HG02840 (cell line): ENCODE data around the gene RHBDL1.
A peak's percentile ranks its signal among the peaks of the same experiment; 100 is the strongest.

Experiments used
- ATAC-seq: cut with Tn5 transposase; IDR thresholded peaks from one replicate; pipeline ENCODE4 v1.9.1; 2021; ENCODE audit warnings: mild to moderate bottlenecking, moderate library complexity, moderate number of reproducible peaks; ENCODE audit not compliant: unreplicated experiment, low FRiP score

Gene RHBDL1

DNA sequence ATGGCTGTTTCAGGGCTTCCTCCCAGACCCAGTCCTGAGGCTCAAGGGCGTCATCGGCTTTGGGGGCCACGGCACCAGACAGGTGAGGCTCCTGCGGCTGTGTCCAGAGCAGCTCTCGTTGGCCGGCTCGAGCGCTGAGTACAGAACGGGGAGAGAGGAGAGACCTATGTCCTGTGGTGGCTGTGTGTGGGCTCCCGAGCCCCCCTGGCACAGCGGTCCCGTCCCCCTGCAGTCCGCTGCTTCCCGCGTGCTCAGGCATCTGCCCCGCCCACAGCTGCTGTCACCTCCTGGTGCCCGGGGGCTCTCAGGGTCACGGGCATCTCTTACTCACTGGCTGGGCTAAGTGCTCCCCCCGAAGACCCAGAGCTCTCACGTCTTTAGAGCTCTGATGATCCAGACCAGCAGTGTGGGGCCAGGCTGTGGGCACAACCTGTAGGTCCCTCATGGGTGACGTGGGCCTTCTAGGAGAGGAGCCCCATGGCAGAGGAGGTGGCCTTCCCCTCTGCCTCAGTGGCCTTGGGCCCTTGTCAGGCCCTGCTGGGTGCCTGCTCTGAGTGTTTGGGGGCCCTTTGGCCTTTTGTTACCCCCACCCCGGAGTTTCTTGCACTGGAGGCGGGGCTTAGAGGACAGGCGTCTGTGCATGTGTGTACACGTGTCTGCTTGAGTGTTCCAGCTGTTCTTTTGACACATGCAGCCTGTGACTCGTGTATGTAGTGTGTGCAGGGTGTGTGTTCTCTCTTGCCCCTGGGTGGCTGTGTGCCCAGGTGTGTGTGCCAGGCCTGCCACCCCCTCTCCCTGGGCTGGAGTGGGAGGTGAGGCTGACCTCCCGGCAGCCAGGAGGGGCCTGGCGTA is 22.8 kb upstream of the RHBDL1 start:
- no peak for ATAC-seq

GRCh38 chr16:654034-654433 is 21.4 kb upstream of the RHBDL1 start:
- no peak for ATAC-seq

DNA sequence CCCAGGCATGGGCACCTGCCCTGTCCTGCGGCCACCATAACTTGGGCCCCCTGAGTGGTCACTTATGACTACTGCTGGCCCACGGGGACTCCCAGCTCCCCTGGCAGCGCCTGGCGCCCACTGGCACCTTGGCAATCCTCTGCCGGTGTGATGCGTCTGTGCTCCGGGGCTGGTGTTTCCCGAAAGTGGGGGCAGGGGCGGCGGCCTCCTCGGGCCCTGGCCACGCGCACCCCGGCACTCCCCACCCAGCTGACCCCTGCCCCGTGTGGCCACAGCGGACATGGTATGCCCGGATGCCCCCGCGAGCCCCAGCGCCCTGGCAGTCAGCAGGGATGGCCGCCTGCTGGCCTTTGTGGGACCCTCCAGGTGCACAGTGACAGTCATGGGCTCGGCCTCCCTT is 18.0 kb upstream of the RHBDL1 start:
- ATAC-seq, result no peak

DNA sequence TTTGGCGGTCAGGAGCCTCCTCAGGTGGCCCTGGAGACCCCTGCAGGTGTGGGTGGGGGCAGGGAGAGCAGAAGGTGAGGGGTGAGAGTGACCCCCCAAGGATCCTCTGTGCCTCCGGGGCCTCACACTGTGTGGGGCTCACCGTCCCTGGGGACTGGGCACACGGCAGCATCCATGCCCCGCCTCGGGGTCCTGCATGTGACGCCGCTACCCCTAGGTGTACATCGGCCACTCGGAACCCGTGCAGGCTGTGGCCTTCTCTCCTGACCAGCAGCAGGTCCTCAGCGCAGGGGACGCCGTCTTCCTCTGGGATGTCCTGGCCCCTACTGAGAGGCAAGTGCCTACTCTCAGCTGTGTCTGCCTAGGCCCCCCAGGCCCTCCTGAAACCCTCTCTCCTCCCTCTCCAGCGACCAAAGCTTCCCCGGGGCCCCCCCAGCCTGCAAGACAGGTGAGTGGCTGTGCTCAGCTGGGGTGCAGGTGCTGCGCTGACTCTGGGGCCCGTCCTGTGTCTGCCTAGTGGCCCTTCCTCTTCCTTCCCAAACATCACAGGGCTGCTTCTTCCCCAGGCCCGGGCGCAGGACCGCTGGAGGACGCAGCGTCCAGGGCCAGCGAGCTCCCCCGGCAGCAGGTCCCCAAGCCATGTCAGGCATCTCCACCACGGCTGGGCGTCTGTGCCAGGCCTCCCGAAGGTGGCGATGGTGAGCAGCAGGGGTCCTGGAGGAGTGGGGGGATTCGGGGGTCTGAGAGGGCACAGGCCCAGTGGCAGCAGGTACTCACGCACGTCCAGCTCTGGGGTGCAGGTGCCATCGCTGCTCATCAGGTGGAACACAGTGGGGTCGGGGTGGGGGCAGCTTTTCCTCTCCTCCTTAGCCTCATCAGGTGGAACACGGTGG is 16.5 kb upstream of the RHBDL1 start:
- ATAC-seq, result no peak

DNA sequence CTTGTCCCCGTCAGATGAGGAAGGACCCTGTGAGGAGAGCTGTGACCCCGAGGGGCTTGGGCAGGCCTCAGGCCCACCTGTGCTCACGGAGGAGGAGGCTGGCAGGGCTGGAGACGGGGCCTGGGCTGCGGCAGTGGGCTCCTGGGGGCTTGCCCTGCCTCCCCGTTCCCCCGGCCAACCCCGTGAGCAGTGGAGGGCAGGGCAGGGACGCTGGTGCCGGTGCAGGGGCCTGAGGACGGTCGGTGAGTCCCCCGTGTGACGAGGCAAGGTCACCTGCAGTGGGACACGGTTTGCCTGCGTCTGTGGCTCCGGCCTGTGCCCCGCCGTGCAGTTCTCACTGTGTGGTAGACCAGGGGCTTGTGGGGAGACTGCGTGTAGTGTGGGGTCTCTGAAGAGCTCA is 15.9 kb upstream of the RHBDL1 start:
- ATAC-seq, result no peak

DNA sequence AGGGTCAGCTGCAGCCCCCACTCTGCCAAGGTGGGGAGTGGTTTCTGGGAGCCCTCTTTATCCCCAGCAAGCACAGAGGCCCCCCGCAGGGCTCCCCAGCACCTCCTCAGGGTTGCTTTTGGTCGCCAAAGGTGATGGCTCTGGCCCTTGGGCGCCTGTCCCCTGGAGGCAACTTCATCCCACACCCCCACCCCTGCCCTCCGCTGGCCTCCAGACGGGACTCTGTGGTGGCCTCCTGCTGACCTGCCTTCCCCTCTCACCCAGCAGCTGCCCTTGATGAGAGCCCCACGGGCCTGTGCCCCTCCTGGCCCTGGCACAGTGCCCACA is 15.4 kb upstream of the RHBDL1 start:
- ATAC-seq, result no peak

GRCh38 chr16:660459-661183 is 14.8 kb upstream of the RHBDL1 start:
- no peak for ATAC-seq

DNA sequence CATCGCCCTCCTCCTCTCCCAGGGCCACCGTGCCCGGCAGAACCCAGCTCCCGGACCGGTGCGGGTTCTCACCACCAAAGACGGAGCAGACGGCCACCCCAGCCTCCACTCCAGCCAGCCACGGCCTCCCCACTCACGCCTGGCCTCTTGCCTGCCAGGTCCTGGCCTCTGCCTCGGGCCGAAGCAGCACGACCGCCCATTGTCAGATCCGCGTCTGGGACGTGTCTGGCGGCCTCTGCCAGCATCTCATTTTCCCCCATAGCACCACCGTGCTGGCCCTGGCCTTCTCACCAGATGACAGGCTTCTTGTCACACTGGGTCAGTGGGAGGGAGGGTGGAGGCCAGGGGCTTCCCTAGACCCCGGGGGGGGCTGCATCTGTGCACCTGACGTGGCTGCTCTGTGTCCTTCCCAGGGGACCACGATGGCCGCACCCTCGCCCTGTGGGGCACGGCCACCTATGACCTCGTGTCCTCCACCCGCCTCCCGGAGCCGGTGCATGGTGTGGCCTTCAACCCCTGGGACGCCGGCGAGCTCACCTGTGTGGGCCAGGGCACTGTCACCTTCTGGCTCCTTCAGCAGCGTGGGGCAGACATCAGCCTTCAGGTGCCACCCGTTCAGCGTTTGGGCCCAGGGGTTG is 14.2 kb upstream of the RHBDL1 start:
- ATAC-seq, result no peak

DNA sequence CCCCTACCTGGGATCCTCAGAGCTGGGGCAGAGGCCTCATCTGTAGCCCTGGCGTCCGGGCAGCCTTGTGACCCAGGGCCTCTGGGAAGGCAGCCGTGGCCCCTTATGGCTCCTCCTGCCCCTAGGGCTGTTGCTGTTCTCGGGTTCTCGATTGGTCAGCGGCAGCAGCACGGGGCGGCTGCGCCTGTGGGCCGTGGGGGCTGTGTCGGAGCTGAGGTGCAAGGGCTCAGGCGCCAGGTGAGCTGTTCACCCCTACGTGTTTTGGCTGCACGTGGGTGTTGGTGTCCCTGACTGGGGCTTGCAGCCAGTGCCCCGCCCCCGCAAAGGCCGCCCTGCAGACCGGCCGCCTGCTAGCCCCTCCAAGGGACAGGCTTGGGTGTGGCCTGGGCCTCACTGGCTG is 13.4 kb upstream of the RHBDL1 start:
- no peak for ATAC-seq

GRCh38 chr16:662597-662996 is 12.9 kb upstream of the RHBDL1 start:
- ATAC-seq, result no peak

DNA sequence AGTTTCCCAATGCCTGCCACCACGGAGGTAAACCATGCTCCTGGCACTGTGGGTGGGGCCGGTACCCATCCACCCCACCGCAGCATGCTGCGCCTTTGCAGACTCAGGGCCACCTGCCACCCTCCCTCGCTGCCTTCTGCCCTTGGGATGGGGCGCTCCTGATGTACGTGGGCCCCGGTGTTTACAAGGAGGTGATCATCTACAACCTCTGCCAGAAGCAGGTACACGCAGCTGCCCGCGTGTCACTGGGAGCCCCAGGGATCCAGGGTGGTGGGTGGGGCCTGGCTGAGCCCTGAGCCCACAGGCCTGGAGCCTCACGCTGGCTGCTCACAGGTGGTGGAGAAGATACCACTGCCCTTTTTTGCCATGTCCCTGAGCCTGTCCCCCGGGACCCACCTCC is 8.9 kb upstream of the RHBDL1 start:
- no peak for ATAC-seq

DNA sequence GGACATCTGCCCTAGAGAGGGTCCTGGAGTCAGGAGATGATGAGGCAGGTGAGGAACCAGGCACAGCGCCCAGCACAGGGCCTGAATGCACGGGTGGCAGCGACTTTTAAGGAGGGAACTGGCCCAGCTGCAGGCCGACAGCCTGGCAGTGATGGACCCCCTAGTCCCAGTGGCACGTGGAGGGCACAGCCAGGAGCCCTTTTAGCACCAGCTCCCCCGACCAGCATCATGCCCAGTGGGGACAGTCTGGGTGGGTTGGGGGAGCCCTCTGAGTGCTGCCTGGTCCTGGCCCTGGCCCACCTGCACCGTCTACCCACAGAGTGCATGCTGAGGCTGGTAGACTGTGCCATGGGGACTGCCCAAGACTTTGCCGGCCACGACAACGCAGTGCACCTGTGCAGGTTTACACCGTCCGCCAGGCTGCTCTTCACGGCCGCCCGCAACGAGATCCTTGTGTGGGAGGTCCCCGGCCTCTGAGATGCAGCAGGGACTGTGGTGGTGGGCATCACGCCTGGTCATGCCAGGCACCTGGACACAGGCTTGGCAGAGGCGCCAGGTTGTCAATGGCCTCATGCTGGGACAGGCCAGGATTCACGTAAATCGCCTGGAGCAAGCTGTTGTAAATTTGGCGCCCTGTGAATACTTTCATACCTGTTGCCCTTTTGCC is 8.2 kb upstream of the RHBDL1 start:
- ATAC-seq, result no peak

- ATAC-seq, result peak; percentile 72
Measured at GRCh38 chr16:667780-668518, 7.5 kb upstream of the RHBDL1 start, which contains the start of gene RHOT2. TSS of gene RHOT2 (plus strand) at chr16:668132. CDS start at chr16:668200, 68 bp downstream.

DNA sequence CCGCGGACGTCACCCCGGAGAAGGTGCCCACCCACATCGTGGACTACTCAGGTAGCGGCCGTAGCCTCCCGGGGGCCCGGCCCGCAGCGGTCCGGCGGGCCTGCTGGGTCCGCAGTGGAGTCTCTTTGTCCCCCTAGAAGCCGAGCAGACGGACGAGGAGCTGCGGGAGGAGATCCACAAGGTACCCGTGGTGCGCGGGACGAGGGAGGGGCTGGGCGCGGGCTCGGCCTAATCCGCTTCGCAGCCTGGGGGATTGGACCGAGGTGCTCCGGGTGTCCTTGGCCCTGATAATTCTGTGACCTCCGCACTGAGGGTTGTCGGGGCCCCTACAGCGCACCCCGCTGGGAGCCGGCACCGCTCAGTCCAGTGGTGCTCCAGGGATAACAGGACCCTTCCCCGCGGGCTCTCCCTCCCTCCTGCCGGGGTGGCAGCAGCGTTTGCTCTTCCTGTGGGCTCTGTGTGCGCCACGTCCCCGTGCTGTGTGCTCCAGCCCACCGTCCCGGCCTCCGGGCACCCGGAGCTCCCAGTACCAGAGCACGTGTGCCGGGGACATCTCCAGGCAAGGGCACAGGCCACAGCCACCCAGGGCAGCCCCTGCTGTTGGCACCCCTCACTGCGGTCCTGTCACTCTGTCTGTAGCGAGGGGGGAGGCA is 6.8 kb upstream of the RHBDL1 start:
- peak; percentile 15 for ATAC-seq

DNA sequence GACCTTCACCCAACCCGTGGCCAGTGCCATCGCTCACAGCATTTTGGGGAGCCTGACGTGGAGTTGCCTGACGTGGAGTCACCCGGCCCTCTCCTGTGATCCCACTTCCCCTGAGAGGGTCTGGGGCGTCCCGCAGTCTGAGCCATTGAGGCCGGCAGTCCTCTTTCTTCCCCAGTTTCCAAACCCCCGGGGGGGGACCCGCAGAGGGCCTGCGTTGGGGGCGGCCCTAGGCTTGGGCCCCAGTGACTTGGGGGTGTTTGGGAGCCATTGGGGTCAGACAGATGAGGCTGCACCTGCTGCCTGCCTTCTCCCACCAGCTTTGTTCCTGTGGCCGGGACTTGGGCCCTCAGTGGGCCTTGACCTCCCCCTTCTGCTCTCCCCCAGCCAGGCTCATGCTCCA is 5.8 kb upstream of the RHBDL1 start:
- ATAC-seq, result no peak

- no peak for ATAC-seq
Measured at GRCh38 chr16:670485-671352, 4.8 kb upstream of the RHBDL1 start.

DNA sequence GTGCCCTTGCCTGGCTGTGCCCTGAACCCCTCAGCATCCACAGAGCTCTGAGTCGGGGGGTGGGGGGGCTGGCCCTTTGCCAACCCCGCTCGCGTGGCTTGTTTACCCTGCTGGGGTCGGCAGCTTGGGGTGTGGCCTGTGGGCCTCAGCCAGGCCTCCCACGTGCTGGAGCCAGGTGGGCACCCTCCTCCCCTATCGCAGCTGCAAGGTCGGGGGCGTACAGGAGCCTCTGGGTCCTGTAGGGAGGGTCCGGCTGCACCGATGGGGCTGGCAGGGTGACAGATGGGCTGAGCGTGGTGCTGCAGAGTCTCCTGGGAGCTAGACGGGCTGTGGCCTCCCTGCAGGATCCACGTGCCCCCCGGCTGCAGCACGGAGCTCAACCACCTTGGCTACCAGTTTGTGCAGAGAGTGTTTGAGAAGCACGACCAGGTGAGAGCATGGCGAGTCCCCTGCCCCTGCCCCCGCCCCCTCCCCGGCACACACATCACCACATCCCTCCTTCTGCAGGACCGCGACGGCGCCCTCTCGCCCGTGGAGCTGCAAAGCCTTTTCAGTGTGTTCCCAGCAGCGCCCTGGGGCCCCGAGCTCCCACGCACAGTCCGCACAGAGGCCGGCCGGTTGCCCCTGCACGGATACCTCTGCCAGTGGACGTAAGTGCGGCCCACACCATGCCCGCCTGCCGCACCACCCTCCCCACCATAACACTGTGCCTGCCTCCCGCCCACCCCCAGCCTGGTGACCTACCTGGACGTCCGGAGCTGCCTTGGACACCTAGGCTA is 3.9 kb upstream of the RHBDL1 start:
- no peak for ATAC-seq
